ENCODE measurements around the gene ZNF385B. TPM values are rescaled to one million over a fixed set of nuclear protein-coding genes. Genes with fewer than 3 reads are reported as not detected.

ZNF385B gene
- total and polyA plus RNA-seq, 8 donors = 1.8 to 41.4 (median 3.5) TPM; not detected in 1

DNA sequence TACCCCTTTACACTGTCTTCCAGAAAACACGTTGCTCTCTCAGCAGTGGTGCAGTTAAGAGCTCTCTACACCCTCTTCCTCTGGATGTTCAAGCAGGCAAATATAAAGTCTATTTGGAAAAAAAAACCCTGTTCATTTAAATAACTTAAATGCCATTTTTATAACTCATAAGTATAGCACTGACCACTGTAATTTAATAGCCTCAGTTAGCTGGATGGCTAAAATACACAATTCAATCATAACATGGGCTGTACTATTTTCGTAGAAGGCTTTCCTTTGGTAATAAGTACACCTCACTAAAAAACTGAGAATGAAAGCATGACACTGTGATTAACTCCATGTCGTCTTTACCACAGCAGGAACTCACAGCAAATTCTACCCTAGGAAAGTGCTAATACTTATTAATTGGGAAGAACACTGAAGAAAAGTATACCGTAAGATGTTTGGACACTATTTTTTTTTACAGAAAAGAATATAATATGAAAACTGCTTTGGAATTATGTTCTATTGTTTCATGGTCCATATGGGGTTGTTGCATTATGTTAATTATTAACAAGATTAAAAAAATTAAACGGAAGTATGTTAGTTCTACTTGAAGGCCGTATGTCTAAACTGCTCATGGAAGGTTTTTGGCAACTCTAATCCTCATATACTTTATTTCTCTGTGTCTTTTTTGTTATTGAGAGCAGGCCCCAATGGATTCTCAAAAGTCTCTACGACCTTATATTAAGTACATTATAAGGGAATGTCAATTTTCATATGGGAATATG, 269.1 kb downstream of the ZNF385B start:
- no peak for DNase-seq
- no peaks in the 10 kb centered on the region for H3K9me3 ChIP-seq
- H3K27me3 ChIP-seq = no peaks in the 10 kb centered on the region
- no peak overlapping the region for H3K4me3 ChIP-seq
- WGBS, 5 donors = 59 to 69% (median 65%) methylated on average over 7 of the region's 7 CpGs
- intact Hi-C loops (cut with DNase I; ENCODE audit: low total_unique reads) = no loop called here
- H3K4me1 ChIP-seq = no peaks in the 10 kb centered on the region
- H3K36me3 ChIP-seq = no peaks in the 10 kb centered on the region
- no peak for TF ChIP-seq POLR2A (IDR thresholded peaks at IDR 0.05)
- TF ChIP-seq, protein P1, sequence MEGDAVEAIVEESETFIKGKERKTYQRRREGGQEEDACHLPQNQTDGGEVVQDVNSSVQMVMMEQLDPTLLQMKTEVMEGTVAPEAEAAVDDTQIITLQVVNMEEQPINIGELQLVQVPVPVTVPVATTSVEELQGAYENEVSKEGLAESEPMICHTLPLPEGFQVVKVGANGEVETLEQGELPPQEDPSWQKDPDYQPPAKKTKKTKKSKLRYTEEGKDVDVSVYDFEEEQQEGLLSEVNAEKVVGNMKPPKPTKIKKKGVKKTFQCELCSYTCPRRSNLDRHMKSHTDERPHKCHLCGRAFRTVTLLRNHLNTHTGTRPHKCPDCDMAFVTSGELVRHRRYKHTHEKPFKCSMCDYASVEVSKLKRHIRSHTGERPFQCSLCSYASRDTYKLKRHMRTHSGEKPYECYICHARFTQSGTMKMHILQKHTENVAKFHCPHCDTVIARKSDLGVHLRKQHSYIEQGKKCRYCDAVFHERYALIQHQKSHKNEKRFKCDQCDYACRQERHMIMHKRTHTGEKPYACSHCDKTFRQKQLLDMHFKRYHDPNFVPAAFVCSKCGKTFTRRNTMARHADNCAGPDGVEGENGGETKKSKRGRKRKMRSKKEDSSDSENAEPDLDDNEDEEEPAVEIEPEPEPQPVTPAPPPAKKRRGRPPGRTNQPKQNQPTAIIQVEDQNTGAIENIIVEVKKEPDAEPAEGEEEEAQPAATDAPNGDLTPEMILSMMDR (IDR thresholded peaks at IDR 0.05) = no peak
- H3K27ac ChIP-seq = no peak overlapping the region

DNA sequence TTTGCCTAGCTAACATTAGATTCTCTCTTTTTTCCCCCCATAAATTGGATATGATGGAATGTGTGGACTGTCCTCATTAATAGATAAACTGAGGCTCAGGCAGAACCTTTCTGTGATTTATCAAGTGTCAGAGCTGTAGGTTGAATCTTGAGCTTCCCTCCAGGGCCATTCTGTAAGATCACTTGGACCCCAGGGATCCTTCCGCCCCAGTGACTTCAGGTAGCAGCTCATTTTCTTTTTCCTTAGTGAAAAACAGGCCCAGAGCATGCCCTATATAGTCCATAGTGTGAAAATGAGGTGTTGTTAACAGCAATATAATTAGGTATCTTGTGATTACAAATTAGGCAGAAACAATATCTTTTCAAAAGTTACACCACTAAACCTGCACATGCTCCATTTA, 269.7 kb downstream of the ZNF385B start:
- H3K27me3 ChIP-seq = no peaks in the 10 kb centered on the region
- no peaks in the 10 kb centered on the region for H3K4me1 ChIP-seq
- H3K27ac ChIP-seq = no peak overlapping the region
- no peak overlapping the region for H3K4me3 ChIP-seq
- no peaks in the 10 kb centered on the region for H3K9me3 ChIP-seq
- TF ChIP-seq POLR2AphosphoS5 (IDR thresholded peaks at IDR 0.05) = no peak
- no peak for TF ChIP-seq POLR2A (IDR thresholded peaks at IDR 0.05)
- TF ChIP-seq EP300 (IDR thresholded peaks at IDR 0.05) = no peak
- TF ChIP-seq, protein P1 (IDR thresholded peaks at IDR 0.05) = no peak
- WGBS, 5 donors = 86 to 100% (median 88%) methylated on average over 1 of the region's 1 CpG
- intact Hi-C loops (cut with DNase I; ENCODE audit: low total_unique reads) = no loop called here
- DNase-seq = no peak
- no peaks in the 10 kb centered on the region for H3K36me3 ChIP-seq

DNA sequence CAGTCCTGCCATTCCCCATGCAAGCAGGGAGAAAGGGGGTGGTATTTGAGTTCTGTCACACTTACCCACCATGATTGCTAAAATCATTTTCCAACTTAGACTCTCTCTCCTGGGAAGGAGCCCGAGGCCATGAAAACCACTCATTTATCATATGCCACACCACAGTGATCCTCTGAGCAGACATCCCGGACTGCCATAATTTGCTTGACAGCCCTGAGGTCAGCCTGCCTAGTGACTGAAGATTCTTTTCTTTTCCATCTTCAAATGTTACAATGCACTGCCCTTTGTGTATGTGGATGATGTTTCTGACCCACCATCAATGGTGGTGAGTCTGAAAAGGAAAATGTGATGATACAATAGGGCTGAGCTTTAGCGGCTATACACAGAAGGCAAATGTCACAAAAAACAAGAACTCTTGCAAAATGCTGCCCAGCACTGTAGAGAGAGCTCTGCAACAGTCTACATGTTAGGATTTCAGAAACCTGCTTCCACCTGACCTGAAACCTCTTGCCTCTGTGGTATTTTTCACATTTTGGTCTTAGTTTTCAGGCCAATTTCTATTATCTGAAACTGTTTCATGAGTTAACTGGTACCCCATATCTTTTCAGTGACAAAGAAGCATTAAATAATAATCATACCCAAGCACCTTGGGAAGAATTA, 272.8 kb downstream of the ZNF385B start:
- no peaks in the 10 kb centered on the region for H3K27me3 ChIP-seq
- H3K4me1 ChIP-seq = no peaks in the 10 kb centered on the region
- no peak for DNase-seq
- 59 to 92% (median 74%) methylated on average over 3 of the region's 3 CpGs for WGBS, 5 donors
- H3K4me3 ChIP-seq = no peak overlapping the region
- H3K36me3 ChIP-seq = no peaks in the 10 kb centered on the region
- intact Hi-C loops (cut with DNase I; ENCODE audit: low total_unique reads) = no loop called here
- TF ChIP-seq, protein P1 (IDR thresholded peaks at IDR 0.05) = no peak
- TF ChIP-seq POLR2A (IDR thresholded peaks at IDR 0.05) (no peak), EP300 (IDR thresholded peaks at IDR 0.05) (no peak), POLR2AphosphoS5 (IDR thresholded peaks at IDR 0.05) (no peak)
- no peaks in the 10 kb centered on the region for H3K9me3 ChIP-seq
- no peak overlapping the region for H3K27ac ChIP-seq

DNA sequence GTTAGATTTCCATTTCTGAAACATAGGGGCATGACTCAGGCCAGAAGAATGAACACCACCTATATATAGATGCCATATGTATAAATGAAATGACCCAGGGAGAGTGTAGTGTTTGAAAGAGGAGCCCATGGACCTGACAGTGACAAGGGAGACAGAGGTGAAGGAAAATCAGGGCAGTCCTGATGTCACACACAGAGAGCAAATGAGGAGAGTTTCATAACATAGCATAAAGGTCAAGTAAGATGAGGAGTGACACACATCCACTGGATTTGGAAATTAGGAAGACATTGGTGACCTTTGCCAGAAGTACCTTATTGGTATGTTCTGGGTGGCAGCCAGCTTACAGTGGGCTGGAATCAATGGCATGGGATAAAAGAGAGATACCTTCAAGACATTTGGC, 276.7 kb downstream of the ZNF385B start:
- TF ChIP-seq POLR2A (IDR thresholded peaks at IDR 0.05) (no peak), EP300 (IDR thresholded peaks at IDR 0.05) (no peak), POLR2AphosphoS5 (IDR thresholded peaks at IDR 0.05) (no peak)
- TF ChIP-seq, protein P1 (IDR thresholded peaks at IDR 0.05) = no peak
- no peak for DNase-seq
- H3K36me3 ChIP-seq = no peaks in the 10 kb centered on the region
- H3K4me3 ChIP-seq = no peak overlapping the region
- intact Hi-C loops (cut with DNase I; ENCODE audit: low total_unique reads) = no loop called here
- no peaks in the 10 kb centered on the region for H3K27me3 ChIP-seq
- no peak overlapping the region for H3K27ac ChIP-seq
- no peaks in the 10 kb centered on the region for H3K9me3 ChIP-seq
- peaks cover 0 to 12% (median 8%) of the 10 kb centered on the region in 4 donors for H3K4me1 ChIP-seq

Measured in stomach (tissue), 9 donors.